ENCODE measurements around the gene MEGF11.

Gene MEGF11

GRCh38 chr15:66253418-66254088 lies at the start of gene MEGF11:
TSS of gene MEGF11 (minus strand) at chr15:66253750. CDS start at chr15:66128403, 125,347 bp downstream.
- H3K27me3 ChIP-seq (ENCODE audit: low read depth): peaks cover 97% of the 10 kb centered on the region
- peak within 1 kb of the TSS; percentile 37 for H3K4me3 ChIP-seq
- H3K36me3 ChIP-seq (replicated peaks): no peaks in the 10 kb centered on the region
- in situ Hi-C loops (cut with MboI; ENCODE audit: low sequenced_read_pairs): no loop called here
- peaks cover 6% of the 10 kb centered on the region; the same call in 1 of the 2 replicates for H3K4me1 ChIP-seq
- peak; percentile 36 to 75 for DNase-seq (ENCODE audit: low spot score in 2 of 2)
- H3K9me3 ChIP-seq: no peaks in the 10 kb centered on the region

GRCh38 chr15:66302489-66303278 lies 49.1 kb upstream of the MEGF11 start:
- Histone ChIP-seq H3K27me3 (ENCODE audit: low read depth) (no peaks in the 10 kb centered on the region), H3K36me3 (replicated peaks) (0 out of 2 replicates have a peak, but pooled peaks cover 6% of the 10 kb centered on the region), H3K4me3 (no peak overlapping the region), H3K9me3 (no peaks in the 10 kb centered on the region; the same call in 1 of the 2 replicates), H3K4me1 (peaks cover 18% of the 10 kb centered on the region)
- DNase-seq (ENCODE audit: low spot score in 2 of 2): no peak
- in situ Hi-C loops (cut with MboI; ENCODE audit: low sequenced_read_pairs): no loop called here

- Histone ChIP-seq H3K9me3 (no peaks in the 10 kb centered on the region), H3K36me3 (replicated peaks) (no peaks in the 10 kb centered on the region), H3K4me1 (peaks cover 42% of the 10 kb centered on the region), H3K27me3 (ENCODE audit: low read depth) (no peaks in the 10 kb centered on the region), H3K4me3 (no peak overlapping the region)
- no peak for DNase-seq (ENCODE audit: low spot score in 2 of 2)
- in situ Hi-C loops (cut with MboI; ENCODE audit: low sequenced_read_pairs): no loop called here
These were observed 45.3 kb upstream of the MEGF11 start for GRCh38 chr15:66298803-66299251.

GRCh38 chr15:66296186-66296585 lies 42.6 kb upstream of the MEGF11 start:
- in situ Hi-C loops (cut with MboI; ENCODE audit: low sequenced_read_pairs): no loop called here
- Histone ChIP-seq H3K9me3 (no peaks in the 10 kb centered on the region), H3K4me3 (no peak overlapping the region), H3K27me3 (ENCODE audit: low read depth) (no peaks in the 10 kb centered on the region), H3K4me1 (peaks cover 55% of the 10 kb centered on the region), H3K36me3 (replicated peaks) (no peaks in the 10 kb centered on the region)
- no peak for DNase-seq (ENCODE audit: low spot score in 2 of 2)

GRCh38 chr15:66294932-66295235 lies 41.3 kb upstream of the MEGF11 start:
- peak in 1 of 2 experiments; percentile 69 for DNase-seq (ENCODE audit: low spot score in 2 of 2)

GRCh38 chr15:66294157-66294931 lies 40.8 kb upstream of the MEGF11 start:
- Histone ChIP-seq H3K36me3 (replicated peaks) (no peaks in the 10 kb centered on the region), H3K4me1 (peaks cover 55% of the 10 kb centered on the region), H3K9me3 (no peaks in the 10 kb centered on the region), H3K4me3 (peak overlapping the region; percentile 40), H3K27me3 (ENCODE audit: low read depth) (no peaks in the 10 kb centered on the region)
- in situ Hi-C loops (cut with MboI; ENCODE audit: low sequenced_read_pairs): no loop called here
- peak; percentile 60 to 67 for DNase-seq (ENCODE audit: low spot score in 2 of 2)

More at GRCh38 chr15:66294932-66295235, 41.3 kb upstream of the MEGF11 start:
- H3K4me1 ChIP-seq: peaks cover 55% of the 10 kb centered on the region
- in situ Hi-C loops (cut with MboI; ENCODE audit: low sequenced_read_pairs): no loop called here
- H3K27me3 ChIP-seq (ENCODE audit: low read depth): no peaks in the 10 kb centered on the region
- H3K4me3 ChIP-seq: peak overlapping the region; percentile 40
- H3K9me3 ChIP-seq: no peaks in the 10 kb centered on the region
- no peaks in the 10 kb centered on the region for H3K36me3 ChIP-seq (replicated peaks)

GRCh38 chr15:66293419-66294156 lies 40.0 kb upstream of the MEGF11 start, which contains the start of gene DIS3L:
TSS of gene DIS3L (plus strand) at chr15:66293568. CDS start at chr15:66293597, 29 bp downstream.
- in situ Hi-C loops (cut with MboI; ENCODE audit: low sequenced_read_pairs): no loop called here

GRCh38 chr15:66292571-66293418 lies 39.2 kb upstream of the MEGF11 start:
- peak; percentile 39 to 43 for DNase-seq (ENCODE audit: low spot score in 2 of 2)
- Histone ChIP-seq H3K9me3 (no peaks in the 10 kb centered on the region), H3K4me1 (peaks cover 46% of the 10 kb centered on the region), H3K36me3 (replicated peaks) (no peaks in the 10 kb centered on the region), H3K27me3 (ENCODE audit: low read depth) (no peaks in the 10 kb centered on the region), H3K4me3 (peak overlapping the region; percentile 40)
- in situ Hi-C loops (cut with MboI; ENCODE audit: low sequenced_read_pairs): no loop called here

More at GRCh38 chr15:66293419-66294156, 40.0 kb upstream of the MEGF11 start, which contains the start of gene DIS3L:
- Histone ChIP-seq H3K9me3 (no peaks in the 10 kb centered on the region), H3K4me1 (peaks cover 51% of the 10 kb centered on the region), H3K27me3 (ENCODE audit: low read depth) (no peaks in the 10 kb centered on the region), H3K4me3 (peak within 1 kb of the TSS; percentile 40), H3K36me3 (replicated peaks) (no peaks in the 10 kb centered on the region)
- peak; percentile 69 to 80 for DNase-seq (ENCODE audit: low spot score in 2 of 2)

GRCh38 chr15:66291816-66292570 lies 38.4 kb upstream of the MEGF11 start:
- in situ Hi-C loops (cut with MboI; ENCODE audit: low sequenced_read_pairs): no loop called here
- H3K9me3 ChIP-seq: no peaks in the 10 kb centered on the region
- no peaks in the 10 kb centered on the region for H3K36me3 ChIP-seq (replicated peaks)
- H3K4me1 ChIP-seq: peaks cover 39% of the 10 kb centered on the region
- peak; percentile 45 to 55 for DNase-seq (ENCODE audit: low spot score in 2 of 2)
- H3K4me3 ChIP-seq: no peak overlapping the region
- no peaks in the 10 kb centered on the region for H3K27me3 ChIP-seq (ENCODE audit: low read depth)

GRCh38 chr15:66290518-66290917 lies 37.0 kb upstream of the MEGF11 start:
- no peak overlapping the region for H3K4me3 ChIP-seq
- no peaks in the 10 kb centered on the region for H3K9me3 ChIP-seq
- H3K27me3 ChIP-seq (ENCODE audit: low read depth): no peaks in the 10 kb centered on the region
- peaks cover 29% of the 10 kb centered on the region for H3K4me1 ChIP-seq
- H3K36me3 ChIP-seq (replicated peaks): no peaks in the 10 kb centered on the region
- in situ Hi-C loops (cut with MboI; ENCODE audit: low sequenced_read_pairs): no loop called here
- DNase-seq (ENCODE audit: low spot score in 2 of 2): no peak

GRCh38 chr15:66290007-66290406 lies 36.5 kb upstream of the MEGF11 start:
- H3K36me3 ChIP-seq (replicated peaks): no peaks in the 10 kb centered on the region
- no peaks in the 10 kb centered on the region for H3K9me3 ChIP-seq
- DNase-seq (ENCODE audit: low spot score in 2 of 2): no peak
- H3K4me3 ChIP-seq: no peak overlapping the region
- peaks cover 24% of the 10 kb centered on the region for H3K4me1 ChIP-seq
- in situ Hi-C loops (cut with MboI; ENCODE audit: low sequenced_read_pairs): no loop called here
- no peaks in the 10 kb centered on the region for H3K27me3 ChIP-seq (ENCODE audit: low read depth)
